Thyroid gland (tissue), 4 donors: ENCODE results near the gene CENPM. TPM values are rescaled to one million over a fixed set of nuclear protein-coding genes. Genes with fewer than 3 reads are reported as not detected.

Experiments used
- DNase-seq, 2 donors: peaks; one replicate each; pipeline ENCODE4 v3.0.0-alpha.2; 2019
- H3K27ac ChIP-seq, 3 donors: fragments of 200-600 bp; sonication (generic); 1 replicate in 2 of 3; 2 replicates in 1 of 3; pipeline ENCODE4 v1.5.1; 2016 to 2019; ENCODE audit warnings: mild to moderate bottlenecking in 1 of 3, moderate library complexity in 1 of 3
- H3K27me3 ChIP-seq: fragments of 200-600 bp; sonication (generic); one replicate; pipeline ENCODE4 v1.5.1; 2019
- H3K36me3 ChIP-seq, 2 donors: fragments of 200-600 bp; sonication (generic); one replicate each; pipeline ENCODE4 v1.5.1; 2016 to 2019
- H3K4me1 ChIP-seq, 2 donors: fragments of 200-600 bp; sonication (generic); one replicate each; pipeline ENCODE4 v1.5.1; 2017 to 2019
- H3K4me3 ChIP-seq, 3 donors: fragments of 200-600 bp; sonication (generic); replicated peaks in 1 of 3; 1 replicate in 2 of 3; 2 replicates in 1 of 3; pipeline ENCODE4 v1.5.1; 2016; ENCODE audit warnings: mild to moderate bottlenecking in 1 of 3
- H3K9me3 ChIP-seq: fragments of 200-600 bp; sonication (generic); one replicate; pipeline ENCODE4 v1.5.1; 2017
- CTCF ChIP-seq, 6 experiments: fragments of 200-600 bp in 3 of 6; fragments of 450-650 bp in 3 of 6; sonication (generic) in 3 of 6; IDR thresholded peaks; one replicate each; pipeline ENCODE4 v1.5.1; 2016 to 2019; ENCODE audit warnings: antibody characterized with exemption in 6 of 6, mild to moderate bottlenecking in 2 of 6, inconsistent platforms in 1 of 6, moderate library complexity in 1 of 6
- POLR2A ChIP-seq, 2 donors: fragments of 450-650 bp; IDR thresholded peaks; one replicate each; pipeline ENCODE4 v1.6.1; 2017; ENCODE audit warnings: antibody characterized with exemption in 2 of 2, mild to moderate bottlenecking in 2 of 2, moderate library complexity in 1 of 2
- WGBS, 2 donors: methylation state at CpG; one replicate each; pipeline ENCODE4 v1.1.5; 2017; 5-methylcytosine and 5-hydroxymethylcytosine counted together
- intact Hi-C: fragments of 100-400 bp; cut with DNase I; formaldehyde crosslinking; loops from one replicate; pipeline ENCODE4 v1.15.1; 2023
- total RNA-seq, 4 donors: library from RNA; depleted of rRNA; stranded (reverse); fragments of >200 nt; gene quantifications; one replicate each; pipeline ENCODE4 v1.2.3, GENCODE V29; 2016

Gene CENPM
- total RNA-seq, 4 donors from 2014 or later, result 0.56 TPM; not detected in 3

DNA sequence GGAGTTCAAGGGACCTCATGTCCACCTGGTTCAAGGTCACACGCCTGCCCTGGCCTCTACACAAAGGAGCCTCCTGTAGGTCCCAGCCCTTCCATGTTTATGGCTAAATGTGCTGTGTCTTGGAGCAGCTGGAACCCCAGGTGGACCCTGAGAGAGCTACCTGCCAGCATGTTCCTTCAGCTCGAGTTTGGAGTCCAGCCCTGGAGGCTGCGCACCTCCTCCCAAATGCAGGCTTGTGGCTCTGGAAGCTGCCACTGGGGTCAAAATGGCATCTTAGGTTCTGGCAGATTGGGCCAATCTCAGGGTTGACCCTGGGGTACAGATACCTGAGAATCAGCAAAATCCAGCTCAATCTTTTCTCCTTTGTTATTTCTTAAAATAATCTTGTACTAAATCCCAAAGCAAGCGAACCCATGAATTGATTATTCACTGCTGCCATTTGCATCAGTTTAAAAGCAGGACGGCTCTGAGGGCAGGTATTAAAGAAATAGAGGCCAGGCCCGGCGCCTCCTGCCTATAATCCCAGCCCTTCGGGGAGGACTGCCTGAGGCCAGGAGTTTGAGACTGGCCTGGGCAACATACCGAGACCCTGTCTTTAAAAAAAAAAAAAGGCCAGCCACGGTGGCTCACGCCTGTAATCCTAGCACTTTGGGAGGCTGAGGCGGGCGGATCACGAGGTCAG lies 23.2 kb downstream of the CENPM start:
- DNase-seq, result no peak
- WGBS, 2 donors, result 91 to 92% methylated on average over 13 to 14 of the region's 14 CpGs
- no peak overlapping the region for H3K4me3 ChIP-seq
- H3K36me3 ChIP-seq, result no peaks in the 10 kb centered on the region
- peaks cover 6% of the 10 kb centered on the region for H3K27me3 ChIP-seq
- TF ChIP-seq POLR2A (IDR thresholded peaks at IDR 0.05), result no peak
- no peak for TF ChIP-seq CTCF (IDR thresholded peaks at IDR 0.05)
- peaks cover 5 to 22% of the 10 kb centered on the region in 2 donors for H3K4me1 ChIP-seq
- intact Hi-C loops, result no loop called here
- H3K27ac ChIP-seq, result no peak overlapping the region
- no peaks in the 10 kb centered on the region for H3K9me3 ChIP-seq

GRCh38 chr22:41922940-41923594 lies 23.9 kb downstream of the CENPM start:
- no peak for DNase-seq
- intact Hi-C loops, result no loop called here
- no peak for TF ChIP-seq POLR2A (IDR thresholded peaks at IDR 0.05)
- no peak for TF ChIP-seq CTCF (IDR thresholded peaks at IDR 0.05)
- Histone ChIP-seq H3K9me3 (no peaks in the 10 kb centered on the region), H3K27me3 (peaks cover 6% of the 10 kb centered on the region), H3K4me3 (no peak overlapping the region), H3K4me1 (peaks cover 5 to 25% of the 10 kb centered on the region in 2 donors), H3K36me3 (no peaks in the 10 kb centered on the region), H3K27ac (no peak overlapping the region)
- WGBS, 2 donors, result 88 to 91% methylated on average over 4 of the region's 4 CpGs

GRCh38 chr22:41922328-41922727 lies 24.6 kb downstream of the CENPM start:
- H3K27me3 ChIP-seq, result peaks cover 10% of the 10 kb centered on the region

DNA sequence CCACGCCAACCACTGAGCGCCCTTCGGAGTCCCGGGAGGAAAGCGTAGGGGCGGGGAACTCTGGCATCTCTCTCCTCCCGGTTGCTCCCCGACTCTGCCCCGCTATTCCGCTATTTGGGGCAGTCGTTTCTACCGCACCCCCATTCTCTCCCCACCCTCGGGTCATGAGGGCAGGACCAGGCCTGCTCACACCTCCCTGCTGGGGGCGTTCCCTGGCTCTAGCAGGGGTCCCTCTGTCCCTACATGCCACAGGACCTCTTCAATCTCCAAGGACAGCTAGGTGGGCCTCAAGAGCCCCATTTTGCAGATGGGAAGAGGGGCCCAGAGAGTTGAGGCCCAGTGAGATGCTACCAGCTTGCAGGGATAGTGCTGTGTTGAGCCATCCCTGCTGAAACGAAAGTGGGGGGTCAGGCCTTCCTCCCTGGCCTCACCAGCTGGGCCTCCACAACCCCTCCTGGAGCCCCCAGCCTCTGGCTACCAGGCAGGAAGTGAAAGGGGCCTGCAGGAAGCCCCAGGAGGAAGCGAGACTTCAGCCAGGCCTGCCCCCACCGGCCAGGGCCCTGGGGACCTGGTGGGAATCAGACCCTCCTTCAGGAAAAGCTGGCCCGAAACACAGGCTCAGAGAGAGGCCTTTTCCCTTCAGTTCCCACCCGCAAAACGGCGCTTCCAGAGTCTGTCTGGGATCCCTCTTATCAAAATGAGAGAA lies 26.5 kb downstream of the CENPM start:
- no peak for DNase-seq
- TF ChIP-seq POLR2A (IDR thresholded peaks at IDR 0.05), result no peak
- peak overlapping the region in 1 of 3 donors; percentile 31 for H3K4me3 ChIP-seq
- H3K27me3 ChIP-seq, result peaks cover 13% of the 10 kb centered on the region
- intact Hi-C loops, result no loop called here
- H3K27ac ChIP-seq, result no peak overlapping the region
- WGBS, 2 donors, result 62 to 63% methylated on average over 8 to 16 of the region's 21 CpGs
- H3K4me1 ChIP-seq, result peaks cover 5 to 16% of the 10 kb centered on the region in 2 donors
- H3K36me3 ChIP-seq, result no peaks in the 10 kb centered on the region
- H3K9me3 ChIP-seq, result no peaks in the 10 kb centered on the region

More at GRCh38 chr22:41922328-41922727, 24.6 kb downstream of the CENPM start:
- no peak for TF ChIP-seq POLR2A (IDR thresholded peaks at IDR 0.05)
- TF ChIP-seq CTCF (IDR thresholded peaks at IDR 0.05), result no peak
- intact Hi-C loops, result no loop called here
- Histone ChIP-seq H3K27ac (no peak overlapping the region), H3K36me3 (no peaks in the 10 kb centered on the region), H3K4me1 (peaks cover 5 to 27% of the 10 kb centered on the region in 2 donors), H3K9me3 (no peaks in the 10 kb centered on the region), H3K4me3 (no peak overlapping the region)
- no peak for DNase-seq
- WGBS, 2 donors, result 86 to 97% methylated on average over 5 of the region's 5 CpGs

DNA sequence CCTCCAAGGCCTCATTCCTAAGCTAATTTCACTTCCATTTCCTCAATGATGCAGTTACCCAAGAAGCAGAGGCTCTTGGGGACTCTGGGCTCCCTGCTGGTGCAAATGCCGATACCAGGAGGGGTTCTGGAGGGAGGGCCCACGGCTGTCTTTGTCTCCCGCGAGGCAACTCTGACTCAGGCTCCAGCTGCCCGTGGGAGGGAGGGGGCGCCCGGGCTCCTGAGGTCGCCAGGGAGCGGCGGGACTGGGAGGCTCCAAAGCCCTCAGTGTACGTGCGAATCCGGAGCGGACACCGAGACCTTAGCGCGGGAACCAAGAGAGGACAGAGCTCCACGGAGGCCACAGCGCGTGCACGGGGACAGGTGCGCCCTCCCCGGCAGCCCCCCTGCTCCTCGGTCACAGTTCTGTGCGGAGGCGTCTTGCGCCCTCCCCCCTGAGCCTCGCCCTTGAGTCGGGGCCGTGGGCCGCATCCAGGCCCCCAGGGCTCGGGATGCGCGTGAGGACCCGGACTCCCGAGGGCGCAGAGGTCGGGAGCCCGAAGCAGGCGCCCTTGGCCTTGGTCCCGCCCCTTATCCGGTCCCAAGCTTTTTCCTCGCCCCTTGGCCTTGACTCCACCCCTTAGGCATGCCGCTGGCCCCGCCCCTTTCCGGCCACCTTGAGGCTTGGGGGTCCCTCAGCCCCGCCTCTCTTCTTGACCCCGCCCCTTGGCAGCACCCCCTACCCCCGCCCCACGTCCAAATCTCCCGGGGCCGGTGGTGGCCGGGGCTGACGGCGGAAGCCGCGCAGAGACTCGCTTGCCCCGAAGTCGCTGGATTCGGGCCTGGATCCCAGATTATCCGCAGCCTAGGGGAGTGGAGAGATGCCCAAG lies 27.4 kb downstream of the CENPM start:
- H3K4me1 ChIP-seq, result peaks cover 10 to 25% of the 10 kb centered on the region in 2 donors
- 6 to 17% methylated on average over 8 to 19 of the region's 62 CpGs for WGBS, 2 donors
- peak overlapping the region in 2 of 3 donors; percentile 22 to 31 for H3K4me3 ChIP-seq
- no peak for TF ChIP-seq CTCF (IDR thresholded peaks at IDR 0.05)
- intact Hi-C loops, result no loop called here
- no peak overlapping the region for H3K27ac ChIP-seq
- no peaks in the 10 kb centered on the region for H3K36me3 ChIP-seq
- DNase-seq, result peak; percentile 35 to 41
- H3K9me3 ChIP-seq, result no peaks in the 10 kb centered on the region
- peaks cover 16% of the 10 kb centered on the region for H3K27me3 ChIP-seq
